Psoas muscle (tissue), 8 donors: ENCODE data around the gene HMX3. TPM values are rescaled to one million over a fixed set of nuclear protein-coding genes. Genes with fewer than 3 reads are reported as not detected.

Source experiments
- ATAC-seq, 4 donors: fragments of 200-7000 bp; cut with Tn5 transposase; one replicate each; pipeline ENCODE4 v1.9.1; 2020; ENCODE audit warnings: moderate library complexity in 3 of 4, mild to moderate bottlenecking in 2 of 4
- DNase-seq, 2 donors: peaks; one replicate each; pipeline ENCODE4 v3.0.0-alpha.2; 2020
- H3K27ac ChIP-seq: fragments of 200-600 bp; one replicate; pipeline ENCODE4 v1.8.0; 2022
- H3K27me3 ChIP-seq, 3 donors: fragments of 200-600 bp in 1 of 3; one replicate each; pipeline versions ENCODE4 v1.6.1 to v1.8.0; 2013 to 2022; ENCODE audit warnings: low read length in 2 of 3, mild to moderate bottlenecking in 2 of 3, moderate library complexity in 1 of 3; ENCODE audit not compliant: insufficient read depth in 3 of 3
- H3K36me3 ChIP-seq, 2 donors: fragments of 200-600 bp in 1 of 2; one replicate each; pipeline versions ENCODE4 v1.6.1 to v1.8.0; 2013 to 2022; ENCODE audit warnings: low read depth in 1 of 2, mild to moderate bottlenecking in 1 of 2, moderate library complexity in 1 of 2; ENCODE audit not compliant: insufficient read depth in 1 of 2
- H3K4me1 ChIP-seq: fragments of 200-600 bp; one replicate; pipeline ENCODE4 v1.8.0; 2022
- H3K4me3 ChIP-seq: fragments of 200-600 bp; one replicate; pipeline ENCODE4 v1.8.0; 2022; ENCODE audit warnings: mild to moderate bottlenecking
- H3K9me3 ChIP-seq: fragments of 200-600 bp; one replicate; pipeline ENCODE4 v1.8.0; 2022
- CTCF ChIP-seq: fragments of 200-600 bp; IDR thresholded peaks from one replicate; pipeline ENCODE4 v1.8.0; 2022; ENCODE audit warnings: antibody characterized with exemption
- WGBS, 3 donors: extraction: QIAGEN DNeasy Blood & Tissue Kit; methylation state at CpG; one replicate each; pipeline versions ENCODE4 v1.1.6 to v1.1.7; 2013; 5-methylcytosine and 5-hydroxymethylcytosine counted together
- intact Hi-C, 2 donors: fragments of 100-400 bp; cut with DNase I; formaldehyde crosslinking; loops; one replicate each; pipeline versions ENCODE4 v1.11.0 to v1.14.2; 2022
- polyA plus RNA-seq, 3 donors: library from polyadenylated mRNA; stranded (reverse); fragments of 200-250 nt; gene quantifications; one replicate each; pipeline ENCODE4 v1.2.3, GENCODE V29; 2013
- total RNA-seq, 4 donors: library from RNA; stranded (reverse); fragmentation: NEBNext Ultra II Directional in 2 of 4; extraction: Animal tissue kit (Norgen Biotek cat#: 25700) in 2 of 4; gene quantifications; one replicate each; pipeline versions ENCODE4 v1.2.1 to v1.2.4, GENCODE V29; 2021 to 2023
- donor health status: healthy with polysubstance abuse.
- donor health status: DM: no; HTN: no; CAD: no; lungs with moderate emphysema.
- donor health status: Bipolar disorder and iron deficiency.
- donor health status: healthy.
- donor health status: DM: yes; HTN: yes; CAD: no.
- donor health status: DM: no; HTN: no; CAD: no.
- donor health status: DM: no; HTN: no; CAD: no.
- donor health status: DM: yes; HTN: yes; CAD: no.

The HMX3 gene
- total and polyA plus RNA-seq, 7 donors: not detected

GRCh38 chr10:123117644-123118417, 17.9 kb upstream of the HMX3 start:
- WGBS, 3 donors: 9 to 10% (median 9%) methylated on average over 26 of the region's 26 CpGs
- no peak for ATAC-seq

DNA sequence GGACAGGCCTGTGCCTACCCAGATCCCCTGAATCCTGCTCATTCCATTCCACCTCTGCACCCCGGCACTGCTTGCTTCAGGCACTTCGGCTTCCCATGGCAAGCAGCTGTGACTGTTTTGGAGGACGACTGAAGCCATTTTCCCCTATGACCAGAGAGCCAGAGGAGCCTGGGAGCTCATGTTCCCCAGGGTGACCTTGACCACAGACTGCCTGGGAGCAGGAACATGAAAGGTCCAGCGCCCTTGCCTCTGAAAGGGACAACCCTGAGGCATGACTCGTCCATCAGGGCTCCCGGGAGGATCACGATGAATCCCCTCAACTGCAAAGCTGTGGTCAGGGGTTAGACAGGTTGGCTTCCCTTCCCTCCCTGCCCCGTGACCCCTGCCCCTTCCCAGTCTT, 16.7 kb upstream of the HMX3 start:
- WGBS, 3 donors: 60 to 66% (median 64%) methylated on average over 7 to 8 of the region's 8 CpGs

More at GRCh38 chr10:123117644-123118417, 17.9 kb upstream of the HMX3 start:
- H3K4me1 ChIP-seq: no peaks in the 10 kb centered on the region
- intact Hi-C loops: no loop called here
- H3K9me3 ChIP-seq: no peaks in the 10 kb centered on the region
- TF ChIP-seq CTCF: no peak
- no peak for DNase-seq
- no peaks in the 10 kb centered on the region for H3K36me3 ChIP-seq
- H3K27me3 ChIP-seq: peaks cover under 1 to 52% (median 10%) of the 10 kb centered on the region in 3 donors
- no peak overlapping the region for H3K27ac ChIP-seq
- H3K4me3 ChIP-seq: no peak overlapping the region

GRCh38 chr10:123126246-123126645, 9.5 kb upstream of the HMX3 start:
- H3K27me3 ChIP-seq: peaks cover 3 to 62% (median 17%) of the 10 kb centered on the region in 3 donors
- intact Hi-C loops: no loop called here
- no peak for ATAC-seq
- H3K36me3 ChIP-seq: no peaks in the 10 kb centered on the region
- no peak for TF ChIP-seq CTCF
- no peak for DNase-seq
- H3K4me1 ChIP-seq: no peaks in the 10 kb centered on the region
- no peak overlapping the region for H3K27ac ChIP-seq
- no peak overlapping the region for H3K4me3 ChIP-seq
- 66 to 70% (median 69%) methylated on average over 5 of the region's 5 CpGs for WGBS, 3 donors
- H3K9me3 ChIP-seq: no peaks in the 10 kb centered on the region

More for the DNA sequence above, 16.7 kb upstream of the HMX3 start:
- Histone ChIP-seq H3K27me3 (peaks cover 3 to 52% (median 6%) of the 10 kb centered on the region in 3 donors), H3K36me3 (no peaks in the 10 kb centered on the region), H3K27ac (no peak overlapping the region), H3K9me3 (no peaks in the 10 kb centered on the region), H3K4me1 (no peaks in the 10 kb centered on the region), H3K4me3 (no peak overlapping the region)
- TF ChIP-seq CTCF: no peak
- no peak for DNase-seq
- intact Hi-C loops: no loop called here
- no peak for ATAC-seq

- WGBS, 3 donors: 65 to 68% (median 67%) methylated on average over 4 of the region's 4 CpGs
- ATAC-seq (no peak), DNase-seq (no peak)
- H3K27ac ChIP-seq: no peak overlapping the region
- no peak for TF ChIP-seq CTCF
- H3K27me3 ChIP-seq: peaks cover 0 to 94% (median 31%) of the 10 kb centered on the region in 3 donors
- intact Hi-C loops: loop anchor here (5.0 to 10.0 kb wide), 2 partner anchors 428 to 835 kb away; no protein-coding TSS in a partner anchor
- no peaks in the 10 kb centered on the region for H3K9me3 ChIP-seq
- H3K4me3 ChIP-seq: no peak overlapping the region
- H3K36me3 ChIP-seq: no peaks in the 10 kb centered on the region
- H3K4me1 ChIP-seq: peaks cover 12% of the 10 kb centered on the region
These were observed 6.0 kb upstream of the HMX3 start for GRCh38 chr10:123129618-123130271.
